DLD1 (cell line): Measurements from ENCODE around the gene SOX6.
"Not testable (repeated sequence)": the region's sequence is repeated elsewhere in the genome, so short reads cannot be mapped to it uniquely, and the experiment has no call there.

Experiments used
- in situ Hi-C: cut with HindIII; loops from 2 replicates; pipeline ENCODE4 v1.10.0; 2017; ENCODE audit warnings: low sequenced_read_pairs

SOX6 gene

DNA sequence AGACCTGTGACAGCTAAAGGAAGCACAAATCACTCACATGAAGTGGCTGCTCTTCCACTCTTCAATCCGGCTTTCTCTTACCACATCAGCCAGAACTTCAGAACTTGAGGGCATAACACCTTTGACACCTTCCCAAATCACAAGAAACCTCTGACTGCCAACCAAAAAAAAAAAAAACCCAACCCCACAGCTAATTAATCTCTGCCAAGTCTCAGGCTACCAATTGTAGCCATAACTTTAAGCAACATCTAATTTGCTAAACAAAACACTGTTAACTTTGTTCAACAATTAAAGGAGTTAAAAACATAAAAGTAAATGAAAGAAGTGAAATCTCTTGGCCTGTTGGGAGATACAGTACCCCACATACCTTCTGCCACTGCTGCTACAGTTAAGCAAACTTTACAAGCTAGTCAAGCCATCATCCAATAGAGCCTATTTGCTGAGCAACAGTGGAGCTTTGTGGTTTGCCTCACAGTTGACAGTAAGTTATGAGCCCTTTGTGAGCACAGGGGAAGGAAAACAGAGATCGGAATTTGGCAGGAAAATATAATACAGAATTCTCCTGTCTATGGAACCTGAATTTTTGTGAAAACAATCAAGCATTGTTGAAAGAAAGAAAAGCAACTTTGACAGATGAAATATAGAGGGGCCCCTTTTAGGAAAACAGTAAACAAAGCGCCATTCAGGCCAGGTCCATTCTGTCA lies at the start of gene SOX6:
TSS of gene SOX6 (minus strand) at position 490 of the 704 bp plus-strand sequence. CDS start 15,298 bp downstream, outside the sequence.
- in situ Hi-C loops = no loop called here

DNA sequence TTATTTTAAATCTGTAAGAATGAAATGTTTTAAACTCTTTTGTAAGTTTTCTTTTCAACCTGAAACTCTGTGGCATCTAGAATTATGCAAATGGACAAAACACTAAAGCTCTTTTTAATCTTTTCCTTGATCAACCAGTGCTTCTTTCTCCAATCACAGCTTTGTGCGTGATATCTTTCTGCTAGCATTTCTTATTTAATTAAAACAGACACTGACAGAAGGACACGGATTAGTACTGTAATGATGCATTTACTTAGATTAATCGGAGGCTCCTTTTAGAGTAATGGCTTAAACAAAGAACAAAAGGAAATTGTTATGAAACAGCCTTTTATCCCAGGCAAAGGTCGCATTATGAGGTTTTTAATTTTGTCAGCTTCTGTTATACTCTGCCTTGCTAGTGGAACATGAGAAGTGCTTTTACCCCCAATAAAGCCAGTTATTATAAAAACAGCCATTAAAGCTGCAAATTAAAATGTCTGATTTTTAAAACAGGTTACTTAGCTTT lies 48.5 kb upstream of the SOX6 start:
- in situ Hi-C loops = no loop called here

DNA sequence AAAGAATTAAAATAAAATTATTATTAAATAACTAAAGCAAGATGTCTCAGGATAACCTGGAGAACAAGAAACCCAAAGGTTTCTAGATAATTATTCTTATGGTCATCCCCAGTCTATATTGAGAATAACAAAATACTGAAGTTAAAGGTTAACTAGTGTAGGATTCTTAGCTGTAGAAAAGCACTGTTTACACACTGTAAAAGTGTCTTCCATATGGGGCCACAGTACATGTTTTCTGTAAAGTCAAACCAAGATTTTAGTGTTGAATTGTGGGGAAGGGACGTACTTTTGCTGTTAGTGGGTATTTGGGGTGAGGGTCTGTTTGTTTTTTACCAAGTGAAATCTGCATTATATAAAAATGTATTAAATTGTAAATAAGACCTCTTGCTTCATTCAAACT lies 47.5 kb upstream of the SOX6 start:
- in situ Hi-C loops = no loop called here

DNA sequence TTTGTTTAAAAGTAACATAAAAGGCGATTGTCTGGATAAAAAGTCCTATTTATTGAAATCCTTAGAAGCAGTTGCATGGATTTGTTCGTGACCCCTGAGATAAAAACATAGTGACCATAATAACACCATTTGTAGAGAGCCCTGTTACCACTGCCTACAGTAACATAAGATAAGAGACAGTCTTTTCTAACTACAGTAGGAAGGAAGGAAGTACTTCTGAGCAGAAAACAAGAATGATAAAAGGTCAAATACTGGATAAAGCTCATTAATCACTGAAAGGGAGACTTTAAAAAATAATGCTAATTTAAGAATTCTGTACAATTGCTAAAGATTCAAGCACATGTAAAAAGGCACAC lies 47.1 kb upstream of the SOX6 start:
- in situ Hi-C loops = no loop called here

DNA sequence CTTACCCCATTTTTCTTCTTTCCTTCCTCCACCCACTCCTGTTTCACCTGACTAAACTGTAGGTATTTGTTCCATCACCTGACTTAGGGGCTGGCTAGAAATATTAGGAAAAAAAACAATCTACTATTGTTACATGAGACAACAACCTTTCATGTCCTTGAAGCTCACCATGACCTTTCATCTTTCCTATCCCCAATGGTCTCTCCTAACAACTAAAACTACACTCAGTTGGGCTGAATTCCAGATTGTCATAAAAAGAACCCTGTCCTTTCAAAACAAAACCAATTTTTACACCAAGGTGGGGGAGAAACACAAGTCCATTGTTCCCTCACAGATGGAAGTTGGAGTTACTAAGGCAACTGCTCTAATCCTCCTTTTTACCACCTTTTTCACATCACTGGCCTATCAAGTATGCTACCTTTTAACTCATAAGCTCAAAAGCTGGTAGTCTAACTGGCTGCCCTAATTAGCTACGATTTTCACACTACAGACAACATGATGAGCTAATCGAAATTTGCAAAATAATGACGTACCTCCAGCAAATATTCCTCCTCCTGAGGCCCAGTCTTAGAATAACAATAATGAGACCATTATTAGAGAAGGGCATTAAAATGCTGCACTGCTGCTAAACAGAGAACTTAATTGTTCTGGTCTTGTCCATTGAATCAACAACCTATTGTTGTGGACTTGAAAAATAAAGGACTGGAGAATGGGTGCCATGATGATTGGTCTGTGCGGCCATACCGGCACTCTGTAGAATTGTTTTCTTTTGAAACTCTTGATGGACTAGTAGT lies 46.5 kb upstream of the SOX6 start:
- in situ Hi-C loops = no loop called here

DNA sequence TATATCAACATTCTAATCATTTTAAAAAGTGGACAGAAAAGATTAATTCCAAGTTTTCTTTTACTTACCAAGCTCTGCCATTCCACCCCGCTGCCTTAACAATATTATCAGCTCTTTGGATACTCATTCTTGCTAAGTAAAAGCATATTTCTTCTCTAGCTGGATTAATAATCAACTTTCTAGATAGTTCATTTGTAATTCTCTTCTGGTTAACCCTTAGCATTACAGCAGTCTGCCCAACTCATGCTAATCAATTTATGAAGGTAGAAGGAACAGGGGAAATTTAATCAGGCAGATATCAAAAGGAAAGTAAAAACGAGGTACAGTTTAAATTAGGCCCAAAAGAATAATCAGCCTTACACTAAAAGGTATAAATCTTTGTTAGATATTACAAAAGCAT lies 41.0 kb upstream of the SOX6 start:
- in situ Hi-C loops = no loop called here

DNA sequence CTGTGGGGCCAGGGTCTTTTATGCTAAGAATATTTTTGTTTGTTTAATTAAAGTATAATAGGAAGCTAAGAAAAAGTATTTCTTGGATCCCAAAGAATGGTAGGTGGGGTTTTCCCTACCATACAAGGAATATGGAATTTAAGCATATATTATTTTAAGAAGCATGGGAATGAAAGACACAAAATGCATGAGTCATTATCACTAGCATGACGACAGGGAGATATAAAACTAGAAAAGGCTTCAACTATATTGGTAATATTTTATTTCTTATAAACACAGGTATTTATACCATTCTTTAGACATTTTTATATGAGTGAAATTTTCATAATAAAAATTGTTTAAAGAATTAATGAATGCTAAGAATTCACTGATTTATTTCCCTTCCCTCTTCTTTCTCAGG lies 39.3 kb upstream of the SOX6 start:
- in situ Hi-C loops = no loop called here

DNA sequence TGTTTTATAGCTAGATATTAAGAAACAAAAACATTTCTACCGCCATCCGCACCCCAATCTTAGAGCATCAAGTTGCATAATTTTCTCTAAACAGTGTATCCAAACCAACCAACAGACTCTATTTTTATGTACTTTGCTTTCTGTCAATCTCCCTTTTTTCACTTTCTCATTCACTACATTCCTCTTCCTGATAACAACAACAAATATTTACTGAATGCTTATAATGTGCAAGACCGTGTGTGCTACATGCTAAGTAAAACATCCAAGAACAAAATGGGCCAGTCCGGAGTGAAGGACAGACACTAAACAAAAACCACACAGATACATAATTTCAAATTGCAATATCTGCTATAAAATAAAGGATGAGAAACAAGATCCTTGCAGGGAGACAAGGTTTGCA lies 38.6 kb upstream of the SOX6 start:
- in situ Hi-C loops = no loop called here

DNA sequence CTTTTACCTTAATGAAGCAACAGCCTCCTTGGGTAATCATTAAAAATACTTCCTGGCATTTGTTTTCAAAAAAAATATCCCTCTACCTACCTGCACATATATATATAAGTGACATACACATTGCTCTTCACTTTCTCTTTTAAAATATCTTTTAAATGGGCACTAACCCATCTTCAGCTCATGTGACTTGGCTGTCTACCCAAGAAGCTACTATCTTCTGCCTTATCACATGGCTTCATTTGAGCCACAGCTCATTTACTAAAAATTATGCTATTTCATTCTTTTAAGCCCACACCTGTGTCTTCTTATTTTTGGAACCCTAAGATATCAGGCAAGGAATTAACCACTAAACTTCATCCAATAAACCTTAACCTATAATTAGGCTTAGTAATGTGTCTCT lies 37.0 kb upstream of the SOX6 start:
- in situ Hi-C loops = no loop called here

DNA sequence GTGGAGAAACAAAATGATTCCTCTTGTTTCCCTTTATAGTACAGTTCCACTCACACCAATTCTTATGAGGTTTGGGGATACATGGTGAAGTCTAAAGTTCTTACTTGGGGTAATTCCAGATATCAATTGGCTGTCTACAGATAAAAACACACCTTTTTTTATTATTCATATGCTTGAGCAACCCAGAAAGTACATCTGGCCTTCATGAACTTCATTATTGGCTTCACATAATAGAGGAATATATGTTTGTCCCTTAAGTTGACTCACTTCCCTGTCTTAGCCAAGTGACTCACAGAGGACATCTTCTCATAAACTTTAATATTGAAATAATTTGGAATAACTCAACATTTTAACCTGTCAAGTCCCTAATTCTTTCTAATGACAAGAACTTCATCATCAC lies 36.3 kb upstream of the SOX6 start:
- in situ Hi-C loops = no loop called here

DNA sequence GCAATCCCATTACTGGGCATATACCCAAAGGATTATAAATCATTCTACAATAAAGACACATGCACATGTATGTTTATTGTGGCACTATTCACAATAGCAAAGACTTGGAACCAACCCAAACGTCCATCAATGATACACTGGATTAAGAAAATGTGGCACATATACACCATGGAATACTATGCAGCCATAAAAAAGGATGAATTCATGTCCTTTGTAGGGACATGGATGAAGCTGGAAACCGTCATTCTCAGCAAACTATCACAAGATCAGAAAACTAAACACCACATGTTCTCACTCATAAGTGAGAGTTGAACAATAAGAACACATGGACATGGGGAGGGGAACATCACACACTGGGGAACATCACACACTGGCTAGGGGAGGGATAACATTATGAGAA lies 34.5 kb upstream of the SOX6 start:
- in situ Hi-C loops = not testable (repeated sequence)

DNA sequence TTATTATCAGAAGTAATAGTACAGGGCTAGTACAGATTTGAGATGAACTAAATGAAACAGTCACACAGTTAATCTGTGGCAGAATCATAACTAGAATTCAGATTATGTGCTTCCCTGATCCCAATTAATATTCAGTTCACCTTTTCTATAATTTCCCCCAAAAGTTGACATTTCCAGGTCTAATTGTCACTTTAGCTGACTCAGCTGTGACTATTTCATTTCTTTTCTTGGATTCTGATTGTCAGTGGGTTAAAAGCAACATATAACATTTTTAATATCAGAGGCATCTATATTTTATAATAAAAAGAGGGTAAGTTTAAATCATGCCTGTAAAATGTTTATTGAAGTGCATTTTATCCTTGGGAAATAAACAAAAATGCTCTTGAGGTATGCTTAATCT lies 28.8 kb upstream of the SOX6 start:
- in situ Hi-C loops = no loop called here

DNA sequence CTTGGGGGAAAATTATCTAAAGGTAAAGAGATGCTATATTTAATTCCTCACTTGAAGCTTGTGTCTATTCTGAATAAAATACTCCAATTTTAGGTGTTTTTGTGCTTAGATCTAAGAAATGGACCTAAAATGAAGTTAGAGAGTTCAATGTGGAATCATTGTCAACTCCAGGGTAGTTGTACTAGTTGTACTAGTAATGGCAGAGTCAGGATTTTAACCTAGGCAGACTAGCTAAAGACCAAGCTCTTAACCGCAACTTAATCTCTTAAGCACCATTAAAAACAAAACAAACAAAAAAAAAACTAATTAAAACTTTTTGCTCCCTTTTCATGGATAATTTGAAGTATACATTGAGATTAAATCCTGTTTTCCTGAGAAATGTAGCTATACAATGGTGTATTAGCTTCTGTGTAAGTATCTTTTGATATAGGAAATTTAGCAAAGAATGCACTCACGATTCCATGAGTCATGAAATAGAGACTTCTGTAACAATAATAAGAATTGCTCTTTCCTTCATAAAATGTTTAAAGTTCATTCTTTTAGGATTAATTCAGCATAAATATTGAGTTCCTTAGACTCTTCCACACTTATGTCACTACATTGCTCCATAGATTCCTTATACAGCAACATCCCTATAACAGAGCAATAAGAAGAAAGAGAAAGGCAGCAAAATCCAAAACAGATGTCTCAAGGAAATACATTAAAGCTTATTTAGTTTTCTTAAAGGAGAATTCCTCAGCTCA lies 26.5 kb upstream of the SOX6 start:
- in situ Hi-C loops = no loop called here

DNA sequence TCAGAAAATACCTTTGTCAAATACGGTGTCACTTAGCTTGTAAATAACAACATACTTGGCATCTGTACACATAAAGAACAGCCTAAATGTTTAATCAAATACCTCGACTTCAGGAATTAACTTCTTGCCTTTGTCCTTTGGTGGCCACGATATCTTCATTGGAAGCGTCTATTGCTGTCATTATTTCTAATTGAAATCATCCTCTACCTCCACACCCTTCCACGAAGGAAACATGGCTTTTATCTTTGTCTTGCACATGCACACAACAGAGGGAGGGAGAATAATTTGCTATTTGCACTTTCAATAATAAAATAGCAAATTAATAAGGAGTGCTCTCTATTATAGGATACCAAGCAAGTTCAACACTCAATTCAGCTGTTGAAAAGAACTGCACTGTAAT lies 25.8 kb upstream of the SOX6 start:
- in situ Hi-C loops = no loop called here

DNA sequence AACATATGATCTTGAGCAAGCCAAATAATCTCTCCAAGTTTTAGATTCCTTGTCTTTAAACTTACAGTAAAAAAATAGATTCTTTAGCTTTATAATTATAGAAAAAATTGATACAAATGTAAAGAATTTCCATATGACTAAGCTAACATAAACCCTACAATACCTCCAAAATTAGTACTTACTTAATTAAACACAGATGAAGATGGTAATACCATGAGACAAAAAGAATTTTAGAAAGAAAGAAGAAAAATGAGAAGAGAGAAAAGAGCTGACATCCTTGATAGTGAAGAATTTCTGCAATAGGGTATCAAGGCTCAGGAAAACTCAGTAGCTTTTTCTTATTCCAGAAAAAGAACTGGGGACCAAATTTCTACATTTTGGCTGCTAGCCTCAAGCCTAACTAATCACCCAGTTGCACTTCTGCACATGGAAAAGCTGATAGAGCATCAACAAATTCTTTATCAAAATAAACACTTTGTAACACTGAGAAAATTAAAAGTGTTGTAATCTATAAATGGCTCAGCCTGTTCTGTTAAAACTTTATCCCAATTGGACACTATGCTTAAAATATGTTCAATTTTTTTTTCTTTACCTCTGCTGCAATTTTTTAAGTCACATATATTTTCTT lies 24.7 kb upstream of the SOX6 start:
- in situ Hi-C loops = no loop called here

DNA sequence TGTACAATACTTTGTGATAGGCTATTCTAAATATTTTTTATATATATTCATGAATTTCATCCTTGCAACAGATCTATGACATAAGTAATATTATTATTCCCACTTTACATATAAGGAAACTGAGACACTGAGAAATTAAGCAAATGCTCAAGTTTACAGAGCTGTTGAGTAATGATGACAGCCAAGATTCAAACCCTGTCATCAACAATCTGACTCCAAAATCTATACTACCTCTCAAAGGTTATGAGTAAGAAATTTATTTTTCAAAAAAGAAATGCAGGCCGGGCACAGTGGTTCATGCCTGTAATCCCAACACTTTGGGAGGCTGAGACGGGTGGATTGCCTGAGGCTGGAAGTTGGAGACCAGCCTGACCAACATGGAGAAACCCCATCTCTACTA lies 22.6 kb upstream of the SOX6 start:
- in situ Hi-C loops = no loop called here

DNA sequence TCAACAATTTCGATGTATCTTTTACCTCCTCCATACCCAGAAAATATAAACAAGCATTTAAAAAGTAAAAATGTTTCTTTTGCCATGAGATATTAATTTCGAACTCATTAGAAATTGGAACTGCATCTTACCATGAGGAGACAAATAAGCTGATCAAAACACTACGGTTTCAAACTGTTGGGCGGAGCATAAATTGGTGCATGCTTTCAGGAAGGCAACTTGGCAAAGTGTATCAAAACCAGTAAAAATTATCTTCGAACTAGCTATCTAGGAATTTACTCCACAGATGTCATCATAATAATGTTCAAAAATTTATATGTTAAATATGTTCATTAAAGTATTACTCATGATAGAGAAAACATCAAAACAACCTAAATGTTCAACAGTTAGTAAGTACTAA lies 21.4 kb upstream of the SOX6 start:
- in situ Hi-C loops = no loop called here

DNA sequence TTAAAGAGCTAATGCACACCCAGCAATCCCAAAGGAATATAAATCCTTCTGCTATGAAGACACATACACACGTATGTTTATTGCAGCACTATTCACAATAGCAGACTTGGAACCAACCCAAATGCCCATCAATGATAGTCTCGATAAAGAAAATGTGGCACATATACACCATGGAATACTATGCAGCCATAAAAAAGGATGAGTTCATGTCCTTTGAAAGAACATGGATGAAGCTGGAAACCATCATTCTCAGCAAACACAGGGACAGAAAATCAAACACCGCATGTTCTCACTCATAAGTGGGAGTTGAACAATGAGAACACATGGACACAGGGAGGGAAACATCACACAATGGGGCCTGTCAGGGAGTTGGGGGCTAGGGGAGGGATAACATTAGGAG lies 19.3 kb upstream of the SOX6 start:
- in situ Hi-C loops = not testable (repeated sequence)

DNA sequence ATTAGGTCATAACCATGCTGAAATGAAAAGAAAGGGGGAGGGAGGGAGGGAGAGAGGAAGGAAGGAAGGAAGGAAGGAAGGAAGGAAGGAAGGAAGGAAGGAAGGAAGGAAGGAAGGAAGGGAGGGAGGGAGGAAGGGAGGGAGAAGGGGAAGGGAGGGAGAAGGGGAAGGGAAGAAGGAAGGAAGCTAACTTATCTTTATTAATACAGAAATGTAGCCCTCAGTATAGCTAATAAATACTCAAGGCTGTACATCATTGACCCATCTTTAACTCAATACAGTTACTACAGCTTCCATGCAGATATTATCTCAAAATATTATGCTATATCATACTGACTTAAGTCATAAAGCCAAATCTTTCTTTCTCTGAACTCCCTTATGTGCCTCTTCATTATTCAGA lies 17.4 kb upstream of the SOX6 start:
- in situ Hi-C loops = no loop called here

DNA sequence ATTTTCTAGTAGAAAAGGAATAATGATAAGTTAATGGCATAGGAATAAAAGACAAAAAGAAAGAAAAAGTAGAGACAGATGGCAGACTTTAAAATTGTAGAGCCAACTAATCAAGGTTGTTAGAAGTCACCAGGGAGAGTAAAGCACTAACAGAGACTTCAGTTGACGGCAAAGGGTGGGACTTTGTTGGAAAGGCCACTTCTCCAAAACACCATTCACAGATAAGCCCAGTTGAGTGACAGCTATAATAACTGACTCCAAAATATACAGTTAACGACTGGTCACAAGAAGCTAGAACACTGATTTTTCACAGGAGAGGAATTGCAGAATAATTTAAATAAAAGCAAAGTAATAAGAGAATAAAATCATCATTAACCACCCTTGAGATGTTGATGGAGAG lies 16.0 kb upstream of the SOX6 start:
- in situ Hi-C loops = no loop called here

DNA sequence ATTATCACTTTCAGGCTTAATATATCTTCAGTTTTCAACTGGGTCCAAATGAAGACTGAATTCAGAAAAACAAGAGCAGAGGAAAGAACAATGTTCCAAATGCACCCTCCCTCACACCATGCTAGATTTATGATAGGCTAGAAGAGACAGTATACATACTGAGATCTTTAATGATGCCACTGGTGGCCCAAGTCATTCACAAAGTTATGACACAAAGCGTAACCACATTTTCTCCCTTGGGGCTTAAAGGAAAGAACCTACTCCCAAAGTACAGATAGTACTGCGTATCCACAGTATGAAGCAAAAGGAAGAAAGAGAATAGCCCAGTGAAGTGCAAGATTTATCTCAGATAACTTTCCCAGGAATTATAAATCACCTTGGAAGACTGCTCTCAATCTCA lies 10.9 kb upstream of the SOX6 start:
- in situ Hi-C loops = no loop called here
